Measurements from ENCODE around the gene ZNF236.

The ZNF236 gene

DNA sequence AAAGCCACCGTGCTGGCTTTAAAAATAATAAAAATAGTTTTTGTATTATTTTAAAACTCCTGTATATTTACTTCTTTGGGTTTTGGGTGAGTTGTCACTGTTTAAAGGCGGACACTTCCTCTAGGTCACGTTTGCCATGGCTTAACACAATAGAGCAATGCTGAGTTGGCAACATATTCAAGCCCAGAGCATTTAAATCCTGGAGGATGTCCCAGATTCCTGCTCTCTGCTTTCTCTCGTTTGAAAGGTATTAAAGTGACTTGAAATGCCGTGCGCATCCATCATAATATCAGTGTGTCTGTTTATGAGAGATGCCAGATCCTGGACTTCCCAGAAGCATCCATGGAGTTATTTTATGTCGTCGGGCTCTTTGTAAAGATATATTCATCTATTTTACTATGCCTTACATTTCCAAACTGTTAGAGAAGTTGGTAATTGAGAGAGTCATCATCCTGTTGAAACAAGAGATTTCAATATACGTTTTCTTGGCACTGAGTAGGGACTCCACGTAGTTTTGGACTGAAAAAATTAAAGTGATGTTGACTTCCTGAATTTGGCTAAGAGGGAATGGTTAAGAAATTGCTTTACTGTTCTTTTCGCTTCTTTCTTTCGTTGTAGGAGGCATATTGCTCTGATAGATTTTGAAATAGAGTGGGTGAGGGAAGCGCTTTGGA, 150.6 kb downstream of the ZNF236 start:
- Histone ChIP-seq H2AFZ (ENCODE audit: low read depth, low read length, severe bottlenecking) (no peak overlapping the region), H3K4me2 (ENCODE audit: low read depth, low read length, poor library complexity, severe bottlenecking) (no peak overlapping the region), H3K9me2 (replicated peaks; ENCODE audit: insufficient read depth, low read length) (no peaks in the 10 kb centered on the region), H3K9me3 (ENCODE audit: insufficient read depth, low read length) (no peaks in the 10 kb centered on the region), H3K4me3 (ENCODE audit: insufficient read depth, low read length, poor library complexity, severe bottlenecking) (no peak overlapping the region), H3K79me2 (ENCODE audit: insufficient read depth, low read length) (no peaks in the 10 kb centered on the region), H3K27me3 (ENCODE audit: low read length) (no peaks in the 10 kb centered on the region), H3K27ac (ENCODE audit: low read depth, low read length) (no peak overlapping the region), H3K9ac (ENCODE audit: low read length) (no peak overlapping the region), H4K20me1 (ENCODE audit: low read depth, low read length) (no peaks in the 10 kb centered on the region), H3K36me3 (ENCODE audit: low read length) (no peaks in the 10 kb centered on the region), H3F3A (ENCODE audit: insufficient read depth) (peaks cover 9% of the 10 kb centered on the region)
- TF ChIP-seq EZH2phosphoT487 (conservative IDR thresholded peaks at IDR 0.05; ENCODE audit: low read length): no peak
- TF ChIP-seq, protein P1, sequence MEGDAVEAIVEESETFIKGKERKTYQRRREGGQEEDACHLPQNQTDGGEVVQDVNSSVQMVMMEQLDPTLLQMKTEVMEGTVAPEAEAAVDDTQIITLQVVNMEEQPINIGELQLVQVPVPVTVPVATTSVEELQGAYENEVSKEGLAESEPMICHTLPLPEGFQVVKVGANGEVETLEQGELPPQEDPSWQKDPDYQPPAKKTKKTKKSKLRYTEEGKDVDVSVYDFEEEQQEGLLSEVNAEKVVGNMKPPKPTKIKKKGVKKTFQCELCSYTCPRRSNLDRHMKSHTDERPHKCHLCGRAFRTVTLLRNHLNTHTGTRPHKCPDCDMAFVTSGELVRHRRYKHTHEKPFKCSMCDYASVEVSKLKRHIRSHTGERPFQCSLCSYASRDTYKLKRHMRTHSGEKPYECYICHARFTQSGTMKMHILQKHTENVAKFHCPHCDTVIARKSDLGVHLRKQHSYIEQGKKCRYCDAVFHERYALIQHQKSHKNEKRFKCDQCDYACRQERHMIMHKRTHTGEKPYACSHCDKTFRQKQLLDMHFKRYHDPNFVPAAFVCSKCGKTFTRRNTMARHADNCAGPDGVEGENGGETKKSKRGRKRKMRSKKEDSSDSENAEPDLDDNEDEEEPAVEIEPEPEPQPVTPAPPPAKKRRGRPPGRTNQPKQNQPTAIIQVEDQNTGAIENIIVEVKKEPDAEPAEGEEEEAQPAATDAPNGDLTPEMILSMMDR (IDR thresholded peaks at IDR 0.05; ENCODE audit: insufficient read depth, low read length, poor library complexity, severe bottlenecking): no peak

GRCh38 chr18:76973520-76974266, 151.3 kb downstream of the ZNF236 start:
- Histone ChIP-seq H3K9me3 (ENCODE audit: insufficient read depth, low read length) (no peaks in the 10 kb centered on the region), H3K4me3 (ENCODE audit: insufficient read depth, low read length, poor library complexity, severe bottlenecking) (no peak overlapping the region), H3K79me2 (ENCODE audit: insufficient read depth, low read length) (no peaks in the 10 kb centered on the region), H3K27me3 (ENCODE audit: low read length) (no peaks in the 10 kb centered on the region), H3K36me3 (ENCODE audit: low read length) (no peaks in the 10 kb centered on the region), H3K9ac (ENCODE audit: low read length) (no peak overlapping the region), H3K27ac (ENCODE audit: low read depth, low read length) (no peak overlapping the region), H3F3A (ENCODE audit: insufficient read depth) (peaks cover 13% of the 10 kb centered on the region), H2AFZ (ENCODE audit: low read depth, low read length, severe bottlenecking) (no peak overlapping the region), H4K20me1 (ENCODE audit: low read depth, low read length) (no peaks in the 10 kb centered on the region), H3K9me2 (replicated peaks; ENCODE audit: insufficient read depth, low read length) (no peaks in the 10 kb centered on the region), H3K4me2 (ENCODE audit: low read depth, low read length, poor library complexity, severe bottlenecking) (no peak overlapping the region)
- TF ChIP-seq EZH2phosphoT487 (conservative IDR thresholded peaks at IDR 0.05; ENCODE audit: low read length): no peak
- TF ChIP-seq, protein P1 (IDR thresholded peaks at IDR 0.05; ENCODE audit: insufficient read depth, low read length, poor library complexity, severe bottlenecking): no peak

DNA sequence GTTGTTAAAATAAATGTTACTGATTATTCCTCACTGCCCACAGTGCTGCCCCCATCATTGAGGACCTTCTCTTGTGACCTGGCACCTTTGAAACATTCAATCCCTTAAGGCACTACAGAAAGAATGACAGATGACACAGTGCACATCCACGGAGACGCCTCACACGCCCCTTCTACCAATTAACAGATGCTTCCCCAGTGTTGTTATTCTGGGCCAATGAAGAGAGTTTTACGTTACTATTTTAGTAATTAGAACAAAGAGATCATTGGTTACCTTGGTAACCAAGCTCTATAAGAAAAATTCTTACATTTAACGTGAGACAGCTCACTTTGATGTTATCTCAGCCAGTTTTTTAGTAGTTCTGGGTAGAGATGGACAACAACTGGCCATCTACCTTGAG, 152.0 kb downstream of the ZNF236 start:
- H3K27ac ChIP-seq (ENCODE audit: low read depth, low read length): no peak overlapping the region
- no peaks in the 10 kb centered on the region for H4K20me1 ChIP-seq (ENCODE audit: low read depth, low read length)
- TF ChIP-seq, protein P1 (IDR thresholded peaks at IDR 0.05; ENCODE audit: insufficient read depth, low read length, poor library complexity, severe bottlenecking): no peak
- TF ChIP-seq EZH2phosphoT487 (conservative IDR thresholded peaks at IDR 0.05; ENCODE audit: low read length): no peak
- H3K9me2 ChIP-seq (replicated peaks; ENCODE audit: insufficient read depth, low read length): no peaks in the 10 kb centered on the region
- no peak overlapping the region for H3K9ac ChIP-seq (ENCODE audit: low read length)
- no peaks in the 10 kb centered on the region for H3K36me3 ChIP-seq (ENCODE audit: low read length)
- no peak overlapping the region for H2AFZ ChIP-seq (ENCODE audit: low read depth, low read length, severe bottlenecking)
- no peaks in the 10 kb centered on the region for H3K27me3 ChIP-seq (ENCODE audit: low read length)
- no peaks in the 10 kb centered on the region for H3K79me2 ChIP-seq (ENCODE audit: insufficient read depth, low read length)
- H3K4me2 ChIP-seq (ENCODE audit: low read depth, low read length, poor library complexity, severe bottlenecking): no peak overlapping the region
- H3K4me3 ChIP-seq (ENCODE audit: insufficient read depth, low read length, poor library complexity, severe bottlenecking): no peak overlapping the region
- peaks cover 19% of the 10 kb centered on the region for H3F3A ChIP-seq (ENCODE audit: insufficient read depth)
- H3K9me3 ChIP-seq (ENCODE audit: insufficient read depth, low read length): no peaks in the 10 kb centered on the region

Measured in SU-DHL-6 (cell line).